OCI-LY3 (cell line): ENCODE results near the gene DNAJC2.

ENCODE experiments used
- CTCF ChIP-seq: fragments of 200-600, 300-600 bp; sonication (generic); IDR thresholded peaks from 2 replicates; pipeline ENCODE4 v1.5.1; 2014; ENCODE audit warnings: antibody characterized with exemption, low read length, low read depth
- EZH2phosphoT487 ChIP-seq: fragments of 200-600 bp; shearing (Covaris generic); IDR thresholded peaks from 2 replicates; pipeline ENCODE4 v1.6.1; 2018; ENCODE audit warnings: antibody characterized with exemption, mixed run types, low read depth

GRCh38 chr7:103369432-103369831 is 24.9 kb upstream of the DNAJC2 start:
- TF ChIP-seq CTCF (no peak), EZH2phosphoT487 (no peak)
